Hair follicular keratinocyte (primary cell): Measurements from ENCODE around the gene MTG1. TPM values are rescaled to one million over a fixed set of nuclear protein-coding genes. Genes with fewer than 3 reads are reported as not detected.

Source experiments
- total RNA-seq: library from RNA; depleted of rRNA; stranded (reverse); fragments of >200 nt; gene quantifications from 2 replicates; pipeline ENCODE4 v1.2.3, GENCODE V29; 2015

Gene MTG1, protein sequence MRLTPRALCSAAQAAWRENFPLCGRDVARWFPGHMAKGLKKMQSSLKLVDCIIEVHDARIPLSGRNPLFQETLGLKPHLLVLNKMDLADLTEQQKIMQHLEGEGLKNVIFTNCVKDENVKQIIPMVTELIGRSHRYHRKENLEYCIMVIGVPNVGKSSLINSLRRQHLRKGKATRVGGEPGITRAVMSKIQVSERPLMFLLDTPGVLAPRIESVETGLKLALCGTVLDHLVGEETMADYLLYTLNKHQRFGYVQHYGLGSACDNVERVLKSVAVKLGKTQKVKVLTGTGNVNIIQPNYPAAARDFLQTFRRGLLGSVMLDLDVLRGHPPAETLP
- 14.3 and 20.4 TPM in 2 replicates for total RNA-seq

GRCh38 chr10:133394064-133394663, at the start of gene MTG1:
Gene MTG1 (plus strand): TSS chr10:133394157. CDS start chr10:133394221, 64 bp downstream.

DNA sequence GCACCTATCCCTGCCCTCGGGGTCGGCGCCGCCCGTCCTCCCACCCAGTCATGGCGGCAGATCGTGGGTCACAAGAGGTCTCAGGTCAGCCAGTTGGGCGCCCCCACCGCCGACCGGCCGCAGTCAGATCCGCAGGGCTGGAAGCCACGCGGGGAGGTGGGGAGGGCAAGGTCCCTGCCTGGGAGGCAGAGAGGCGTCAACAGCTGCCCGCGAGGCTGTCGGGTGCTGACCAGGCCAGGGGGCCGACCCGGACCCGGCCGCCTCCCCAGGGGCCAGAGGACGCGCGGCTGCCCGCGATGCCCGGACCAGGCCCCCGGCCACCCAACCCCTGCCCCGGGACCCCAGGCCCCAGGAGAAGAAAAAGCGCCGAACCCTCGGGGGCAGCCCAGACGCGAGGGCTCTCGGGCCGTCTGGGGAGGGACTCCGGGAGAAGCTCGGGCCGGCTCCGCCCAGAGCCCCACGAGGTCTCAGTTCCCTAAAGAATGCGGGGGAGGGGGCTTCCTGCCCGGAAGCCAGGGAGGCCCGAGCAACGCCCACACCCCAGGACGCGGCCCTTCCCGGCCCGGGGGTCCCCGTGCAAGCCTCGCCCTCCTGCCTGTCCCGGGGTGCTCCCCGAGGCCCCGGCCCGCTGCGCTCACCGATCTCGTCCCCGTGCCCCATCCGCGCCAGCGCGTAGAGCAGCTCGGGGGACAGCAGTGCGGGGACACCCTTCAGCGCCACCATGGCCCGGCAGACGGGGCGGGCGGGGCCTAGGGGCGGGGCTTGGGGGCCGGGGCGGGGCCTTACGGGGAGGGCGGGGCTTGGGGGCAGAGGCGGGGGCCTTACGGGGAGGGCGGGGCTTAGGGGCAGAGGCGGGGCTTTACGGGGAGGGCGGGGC, 36.4 kb upstream of the MTG1 start, which contains the start of gene FUOM:
TSS of gene FUOM (minus strand) at position 735 of the 877 bp plus-strand sequence. CDS start at position 723, 12 bp downstream.

DNA sequence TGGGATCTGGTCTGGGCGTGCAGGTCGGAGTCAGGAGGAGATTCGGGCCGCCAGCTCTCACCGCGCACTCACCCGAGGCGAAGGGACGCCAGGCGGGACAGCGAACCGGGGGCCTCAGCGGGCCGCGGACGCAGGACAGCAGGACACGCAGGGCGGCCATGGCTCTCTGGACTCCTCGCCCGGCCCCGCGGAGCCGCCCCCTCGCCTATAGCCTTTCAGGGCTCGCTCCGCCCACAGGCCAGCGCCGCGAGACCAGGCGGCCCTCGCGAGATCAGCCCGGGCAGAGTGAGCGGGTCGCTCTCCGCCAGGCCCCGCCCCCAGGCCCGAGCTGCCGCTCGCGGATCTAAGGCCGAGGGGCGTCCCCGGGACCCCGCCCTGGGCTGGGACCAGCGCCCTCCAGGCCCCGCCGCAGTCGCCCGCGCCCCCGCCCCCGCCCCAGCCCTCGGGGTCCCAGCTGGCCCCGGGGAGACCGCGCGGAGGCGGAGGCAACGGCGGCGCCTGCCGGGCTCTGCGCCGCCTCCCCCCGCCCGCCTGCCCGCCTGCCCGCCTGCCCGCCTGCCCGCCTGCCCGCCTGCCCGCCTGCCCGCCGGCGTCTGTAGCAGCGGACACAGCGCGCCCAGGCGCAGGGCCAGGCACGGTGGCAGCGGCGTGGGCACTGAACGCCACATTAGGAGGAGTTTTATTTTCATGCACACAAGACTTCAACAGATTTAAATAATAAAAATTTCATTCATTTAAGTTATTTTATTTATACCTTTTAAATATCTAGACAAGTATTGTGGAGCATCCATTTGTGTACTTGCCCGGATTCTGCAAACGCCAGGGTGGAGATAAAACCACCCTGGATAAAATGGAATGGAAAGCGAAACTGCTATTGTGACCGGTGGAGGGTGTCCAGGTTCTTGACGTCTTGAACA, 20.5 kb upstream of the MTG1 start, which contains the start of gene ECHS1:
TSS of gene ECHS1 (minus strand) at position 181 of the 917 bp plus-strand sequence. CDS start at position 160, 21 bp downstream.

GRCh38 chr10:133379152-133379800, 14.7 kb upstream of the MTG1 start, which contains the start of gene PAOX:
Gene PAOX (plus strand): TSS chr10:133379262. CDS start chr10:133379317, 55 bp downstream.

DNA sequence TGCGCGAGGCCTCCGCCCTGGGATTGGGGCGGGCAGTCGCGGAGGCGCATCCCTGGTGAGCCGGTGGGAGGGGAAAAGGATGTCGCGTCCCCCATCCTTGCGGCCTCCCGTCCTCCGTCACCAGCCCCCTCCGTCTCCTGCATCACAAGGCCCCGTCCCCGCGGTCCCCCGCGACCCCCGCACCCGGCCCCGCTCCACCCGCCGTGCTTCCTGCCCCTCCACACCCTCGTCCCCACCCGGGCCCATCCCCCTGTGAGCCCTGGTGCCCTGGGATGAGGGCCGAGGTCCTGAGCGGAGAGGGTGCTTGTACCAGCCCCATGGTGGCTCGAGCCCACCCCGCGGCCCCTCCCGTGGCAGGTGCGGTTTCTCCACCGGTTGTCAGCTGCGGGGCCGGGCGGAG, 30.6 kb downstream of the MTG1 start, which contains the start of gene SPRN:
TSS of gene SPRN (minus strand) at position 25 of the 400 bp plus-strand sequence. CDS start 944 bp downstream, outside the sequence.

GRCh38 chr10:133453516-133454203, 59.7 kb downstream of the MTG1 start, which contains the start of gene SCART1:
Gene SCART1 (plus strand): TSS chr10:133453945. CDS start chr10:133453998, 53 bp downstream.

Other genes with a start within 250 kb of the MTG1 start
- gene KNDC1, start 233.9 kb upstream of the MTG1 start, total RNA-seq: not detected in 2 replicates
- gene UTF1, start 163.9 kb upstream of the MTG1 start, total RNA-seq: not detected in 2 replicates
- not detected in 2 replicates for gene VENTX, start 156.3 kb upstream of the MTG1 start, total RNA-seq
- 115 and 143 TPM in 2 replicates for gene ADAM8, start 117.3 kb upstream of the MTG1 start, total RNA-seq
- 53.7 and 67.2 TPM in 2 replicates for gene TUBGCP2, start 85.3 kb upstream of the MTG1 start, total RNA-seq
- 28.1 and 38.3 TPM in 2 replicates for gene ZNF511, start 85.2 kb upstream of the MTG1 start, total RNA-seq
- not detected in 2 replicates for gene CALY, start 57.3 kb upstream of the MTG1 start, total RNA-seq
- gene PRAP1, start 46.8 kb upstream of the MTG1 start, total RNA-seq: not detected in 2 replicates
- 17.5 and 28.8 TPM in 2 replicates for gene FUOM, start 36.1 kb upstream of the MTG1 start, total RNA-seq
- 89.7 and 125 TPM in 2 replicates for gene ECHS1, start 20.8 kb upstream of the MTG1 start, total RNA-seq
- gene PAOX, start 14.9 kb upstream of the MTG1 start, total RNA-seq: 2.5 and 6.9 TPM in 2 replicates
- gene SPRN, start 30.5 kb downstream of the MTG1 start, total RNA-seq: 0.16 TPM in 1 of 2 replicates, not detected in the other
- gene SCART1, start 59.8 kb downstream of the MTG1 start, total RNA-seq: 0.30 and 0.31 TPM in 2 replicates
- gene CYP2E1, start 133.2 kb downstream of the MTG1 start, total RNA-seq: not detected in 2 replicates
- gene SYCE1, start 171.4 kb downstream of the MTG1 start, total RNA-seq: 0.42 TPM in 1 of 2 replicates, not detected in the other
- gene FRG2B, start 232.6 kb downstream of the MTG1 start, total RNA-seq: not detected in 2 replicates